Hematopoietic multipotent progenitor cell treated with erythropoietin and hydrocortisone succinate and interleukin-3 and kit ligand, for 4 days (in vitro differentiated cells): ENCODE results near the gene DHX8.
"Not testable (repeated sequence)": the region's sequence is repeated elsewhere in the genome, so short reads cannot be mapped to it uniquely, and the experiment has no call there.

Experiments
- DNase-seq: peaks from one replicate; pipeline ENCODE4 v3.0.0-alpha.2; 2015

DHX8 gene

DNA sequence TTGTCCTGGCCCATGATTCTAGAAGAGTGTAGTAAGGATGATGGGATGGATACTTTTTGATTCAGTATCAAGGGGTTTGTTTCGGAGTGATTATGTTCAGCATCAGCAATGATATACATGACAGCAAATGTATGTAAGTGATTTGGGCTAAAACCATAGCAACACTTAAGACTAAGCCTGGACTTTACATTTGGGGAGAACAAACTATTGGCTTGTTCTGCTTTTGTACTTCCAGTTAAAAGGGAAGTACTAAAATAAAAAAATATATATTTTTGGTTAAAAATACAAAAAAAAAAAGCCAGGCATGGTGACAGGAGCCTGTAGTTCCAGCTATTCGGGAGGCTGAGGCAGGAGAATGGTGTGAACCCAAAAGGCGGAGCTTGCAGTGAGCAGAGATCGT lies 20.5 kb upstream of the DHX8 start:
- no peak for DNase-seq

DNA sequence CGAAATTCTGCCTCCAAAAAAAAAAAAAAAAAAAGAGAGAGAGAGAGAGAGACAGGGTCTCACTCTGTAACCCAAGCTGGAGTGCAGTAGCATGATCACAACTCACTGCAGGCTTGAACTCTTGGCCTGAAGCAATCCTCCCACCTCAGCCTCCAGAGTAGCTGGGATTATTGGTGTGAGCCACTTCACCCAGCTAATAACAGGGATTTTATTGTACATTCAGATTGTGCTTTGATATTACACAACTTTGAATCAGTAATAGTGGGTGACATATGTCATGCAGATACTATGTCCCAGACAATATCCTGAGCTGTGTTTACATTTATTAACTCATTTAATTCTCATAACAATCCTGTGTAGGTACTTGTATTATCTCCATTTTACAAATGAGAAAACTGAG lies 19.7 kb upstream of the DHX8 start:
- DNase-seq = no peak

DNA sequence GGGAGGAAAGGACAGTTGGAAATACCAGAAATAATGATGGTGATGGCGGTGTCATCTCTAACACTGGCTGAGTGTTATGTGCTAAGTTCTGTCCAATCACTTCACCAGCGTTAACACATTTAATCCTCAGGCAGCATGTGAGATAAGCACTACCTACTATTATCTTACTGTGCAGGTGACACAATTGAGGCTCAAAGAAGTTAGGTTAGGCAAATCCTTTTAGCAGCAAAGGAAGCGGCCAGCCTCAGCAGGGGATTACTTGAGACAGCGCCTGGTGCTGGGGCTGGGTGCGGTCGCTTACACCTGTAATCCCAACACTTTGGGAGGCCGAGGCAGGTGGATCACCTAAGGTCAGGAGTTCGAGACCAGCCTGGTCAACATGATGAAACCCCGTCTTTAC lies 18.7 kb upstream of the DHX8 start:
- no peak for DNase-seq

DNA sequence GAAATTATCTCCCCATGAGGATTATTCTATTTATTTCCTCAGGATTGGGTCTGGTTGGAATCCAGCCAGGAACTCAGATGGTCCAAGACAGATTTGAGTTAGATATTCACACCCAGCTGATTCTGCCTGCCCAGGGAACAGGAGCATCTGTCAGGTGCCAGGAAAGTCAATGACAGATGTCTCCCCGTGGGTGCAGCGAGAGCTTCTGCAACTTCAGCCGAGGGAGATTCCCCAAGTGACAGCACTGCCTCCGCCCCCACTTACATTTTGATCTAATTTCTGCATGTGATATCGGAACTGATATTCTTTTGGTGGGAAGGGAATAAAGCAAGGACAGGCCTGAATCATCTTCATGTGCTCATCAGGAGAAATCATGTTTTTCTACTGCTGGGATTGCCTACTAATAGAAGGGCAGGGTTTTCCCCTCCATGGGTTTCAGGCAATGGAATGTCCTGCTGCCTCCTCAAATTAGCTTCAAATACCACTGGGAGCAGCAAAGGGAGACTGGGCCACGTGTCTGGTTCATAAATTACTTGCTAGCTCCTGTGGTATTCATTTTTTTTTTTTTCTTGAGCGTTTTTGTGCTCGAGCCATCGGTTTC lies 15.7 kb upstream of the DHX8 start:
- no peak for DNase-seq

DNA sequence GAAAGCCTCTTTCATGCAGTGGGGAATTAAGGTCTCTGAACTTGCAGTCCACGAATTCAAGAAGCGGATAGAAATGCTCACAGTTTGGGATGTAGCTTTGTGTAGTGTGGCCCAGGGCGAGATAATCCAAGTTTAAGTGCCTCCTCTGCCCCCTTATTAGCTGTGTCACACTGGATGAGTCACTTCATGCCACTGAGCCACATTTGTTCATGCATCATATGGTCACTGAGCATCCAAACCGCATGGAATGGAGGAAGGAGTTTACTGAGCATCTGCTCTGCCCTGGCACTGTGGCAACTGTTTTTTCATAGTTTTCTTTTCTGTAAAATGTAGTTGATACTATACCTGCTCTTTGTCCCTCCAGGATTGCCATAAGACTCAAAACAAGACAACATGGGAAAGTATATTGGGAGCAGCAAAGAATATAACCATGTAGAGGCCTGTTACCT lies 15.1 kb upstream of the DHX8 start:
- DNase-seq = no peak

DNA sequence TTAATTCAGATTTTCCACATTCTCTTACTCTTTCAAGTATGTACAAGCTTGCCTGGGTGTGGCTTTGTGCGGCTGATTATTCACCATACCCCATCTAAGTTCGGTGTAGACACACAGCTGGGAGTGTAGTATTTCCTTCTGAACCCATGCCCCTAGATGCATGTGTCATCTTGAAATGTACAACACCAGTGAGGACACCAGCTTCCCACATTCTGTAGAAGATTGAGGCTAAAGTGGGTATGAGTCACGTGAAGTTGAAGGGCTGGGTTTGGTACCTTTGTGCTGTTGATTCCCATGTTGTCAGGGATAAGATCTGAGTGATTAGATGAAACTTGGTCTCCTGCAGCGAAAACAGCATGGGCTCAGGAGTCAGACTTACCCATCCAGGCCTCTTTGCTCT lies 14.6 kb upstream of the DHX8 start:
- no peak for DNase-seq

DNA sequence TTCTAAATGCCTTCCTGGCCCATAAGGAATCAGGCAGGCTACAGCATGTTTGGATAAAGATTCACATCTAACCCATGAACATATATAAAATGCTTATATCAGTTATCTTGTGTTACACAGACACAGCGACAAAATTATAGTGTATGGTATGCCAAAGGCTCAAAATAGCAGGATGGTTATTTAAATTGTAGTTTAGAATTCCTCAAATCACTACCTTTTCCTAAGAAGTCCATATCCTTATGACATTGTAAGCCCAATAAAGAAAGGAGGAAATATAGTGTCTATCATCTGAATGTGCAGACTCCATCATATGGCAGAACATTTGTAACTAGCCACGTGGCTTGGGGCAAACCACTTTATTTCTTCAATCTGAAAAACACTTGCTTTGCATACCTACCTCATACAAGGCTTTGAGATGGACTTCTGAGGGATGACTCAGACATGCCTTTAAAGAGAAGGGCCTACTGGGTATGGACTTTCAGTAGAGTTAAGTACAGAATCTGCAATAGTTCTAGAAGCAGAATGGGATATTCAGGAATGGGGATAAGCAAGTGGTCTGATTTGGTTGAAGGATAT lies 12.1 kb upstream of the DHX8 start:
- DNase-seq = no peak

DNA sequence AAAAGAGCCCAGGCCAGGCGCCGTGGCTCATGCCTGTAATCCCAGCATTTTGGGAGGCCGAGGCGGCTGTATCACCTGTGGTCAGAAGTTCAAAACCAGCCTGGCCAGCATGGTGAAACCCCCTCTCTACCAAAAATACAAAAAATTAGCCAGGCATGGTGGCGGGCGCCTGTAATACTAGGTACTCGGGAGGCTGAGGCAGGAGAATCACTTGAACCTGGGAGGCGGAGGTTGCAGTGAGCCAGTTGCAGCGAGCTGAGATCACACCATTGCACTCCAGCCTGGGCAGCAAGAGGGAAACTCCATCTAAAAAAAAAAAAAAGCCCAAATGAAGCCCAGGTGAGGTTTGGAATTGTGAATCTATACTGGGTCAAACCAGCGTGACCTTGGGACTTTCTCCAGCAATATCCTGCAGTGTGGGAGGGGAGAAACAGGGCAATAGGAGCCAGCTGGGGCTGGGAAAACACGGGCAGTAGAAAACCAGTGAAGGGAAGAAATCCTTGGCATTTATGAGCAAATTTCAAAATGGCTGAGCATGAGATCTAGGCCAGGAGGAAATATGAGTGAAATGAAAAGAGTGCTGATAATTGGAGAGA lies 8.2 kb upstream of the DHX8 start:
- DNase-seq = no peak

DNA sequence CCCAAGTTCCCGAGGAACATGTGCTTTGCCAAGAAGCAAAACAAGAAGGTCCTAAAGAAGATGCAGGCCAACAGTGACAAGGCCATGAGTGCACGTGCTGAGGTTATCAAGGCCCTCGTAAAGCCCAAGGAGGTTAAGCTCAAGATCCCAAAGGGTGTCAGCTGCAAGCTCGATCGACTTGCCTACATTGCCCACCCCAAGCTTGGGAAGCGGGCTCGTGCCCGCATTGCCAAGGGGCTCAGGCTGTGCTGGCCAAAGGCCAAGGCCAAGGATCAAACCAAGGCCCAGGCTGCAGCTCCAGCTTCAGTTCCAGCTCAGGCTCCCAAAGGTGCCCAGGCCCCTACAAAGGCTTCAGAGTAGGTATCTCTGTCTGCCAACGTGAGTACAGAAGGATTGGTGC lies 7.5 kb upstream of the DHX8 start:
- DNase-seq = not testable (repeated sequence)

DNA sequence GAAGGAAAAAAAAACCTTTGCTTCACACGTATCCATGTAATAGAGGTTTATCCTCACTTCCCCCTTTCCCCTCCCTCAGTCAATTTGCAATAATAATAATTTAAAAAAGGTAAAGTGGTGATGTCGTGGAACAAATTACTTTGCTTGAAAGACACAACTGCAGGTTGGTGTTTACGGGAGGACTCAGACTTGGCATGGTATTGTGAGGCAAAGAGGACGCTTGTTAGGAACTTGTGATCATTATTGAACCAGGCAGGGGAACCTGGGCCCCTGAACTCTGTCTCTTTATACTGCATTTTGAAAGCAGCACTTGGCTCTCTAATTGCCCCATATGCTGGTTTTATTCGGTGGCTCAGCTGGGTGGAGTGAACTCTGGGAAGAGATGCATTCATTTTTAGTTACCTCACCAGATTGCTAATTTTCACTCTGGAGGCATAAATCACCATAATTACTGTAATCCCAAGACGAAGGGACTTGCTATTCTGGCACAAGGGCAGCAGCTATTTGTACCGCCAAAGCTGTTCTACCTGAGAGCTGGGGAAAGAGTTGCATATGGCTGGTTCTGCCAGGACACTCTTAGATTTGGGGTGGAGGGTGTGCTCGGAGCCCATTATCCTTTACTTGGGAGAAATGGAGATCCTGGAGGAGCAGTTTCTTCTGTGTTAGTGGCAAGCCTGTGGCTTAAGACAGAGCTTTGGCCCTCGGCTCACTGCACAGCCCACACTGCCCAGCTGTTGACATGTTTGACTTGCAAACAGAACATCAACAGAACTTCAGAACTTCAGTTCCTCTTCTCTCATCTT lies 5.7 kb upstream of the DHX8 start:
- no peak for DNase-seq

DNA sequence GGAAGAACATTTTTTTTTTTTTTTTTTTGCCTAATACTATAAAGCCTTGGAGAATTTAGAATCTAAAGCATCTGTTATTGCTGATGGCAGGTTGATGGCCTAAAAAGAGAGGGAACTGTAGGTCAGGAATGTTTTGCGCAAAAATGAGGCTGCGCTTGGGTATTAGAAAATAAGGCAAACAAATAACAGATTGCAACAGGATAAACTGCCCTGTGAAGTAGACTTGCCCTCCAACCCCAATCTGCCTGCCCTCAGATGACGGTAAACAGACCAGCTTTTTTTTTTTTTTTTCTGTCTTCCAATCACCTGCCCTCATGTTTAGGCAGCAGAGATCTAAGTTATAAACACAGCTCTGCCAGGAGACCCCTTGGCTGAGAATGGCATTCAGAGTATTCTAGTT lies 3.8 kb upstream of the DHX8 start:
- no peak for DNase-seq

DNA sequence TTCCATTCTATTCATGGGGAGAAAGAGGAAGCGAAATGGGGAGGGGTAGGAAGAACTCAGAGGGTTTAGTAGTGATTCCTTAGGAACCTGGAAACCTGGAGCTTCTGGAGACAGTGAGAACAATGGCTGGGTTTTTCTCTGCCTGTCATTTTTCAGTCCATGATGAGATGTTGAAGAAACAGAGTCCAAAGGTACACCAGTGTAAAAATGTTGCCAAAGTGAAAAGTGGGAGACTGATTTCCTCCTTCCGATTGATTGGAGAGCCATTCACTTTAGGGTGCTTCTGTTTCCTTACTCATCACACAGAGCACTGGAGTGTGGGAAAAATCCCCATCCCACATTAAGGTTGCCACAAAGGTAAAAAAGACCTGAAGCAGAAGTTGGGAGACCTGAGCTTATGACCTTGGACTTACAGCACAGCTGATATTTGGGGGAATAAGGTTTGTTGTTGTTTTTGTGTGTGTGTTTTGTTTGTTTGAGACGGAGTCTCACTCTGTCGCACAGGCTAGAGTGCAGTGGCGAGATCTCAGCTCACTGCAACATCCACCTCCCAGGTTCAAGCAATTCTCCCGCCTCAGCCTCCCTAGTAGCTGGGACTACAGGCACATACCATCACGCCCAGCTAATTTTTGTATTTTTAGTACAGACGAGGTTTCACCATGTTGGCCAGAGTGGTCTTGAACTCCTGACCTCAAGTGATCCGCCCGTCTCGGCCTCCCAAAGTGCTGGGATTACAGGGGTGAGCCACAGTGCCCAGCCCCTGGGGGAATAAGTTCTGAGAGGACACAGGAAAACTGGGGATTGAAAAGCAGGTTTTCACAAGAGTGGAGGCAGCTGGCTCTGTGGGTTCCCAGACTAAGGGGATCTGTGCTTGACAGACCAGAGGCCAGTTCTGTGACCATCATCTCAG lies 1.4 kb upstream of the DHX8 start:
- no peak for DNase-seq

DNA sequence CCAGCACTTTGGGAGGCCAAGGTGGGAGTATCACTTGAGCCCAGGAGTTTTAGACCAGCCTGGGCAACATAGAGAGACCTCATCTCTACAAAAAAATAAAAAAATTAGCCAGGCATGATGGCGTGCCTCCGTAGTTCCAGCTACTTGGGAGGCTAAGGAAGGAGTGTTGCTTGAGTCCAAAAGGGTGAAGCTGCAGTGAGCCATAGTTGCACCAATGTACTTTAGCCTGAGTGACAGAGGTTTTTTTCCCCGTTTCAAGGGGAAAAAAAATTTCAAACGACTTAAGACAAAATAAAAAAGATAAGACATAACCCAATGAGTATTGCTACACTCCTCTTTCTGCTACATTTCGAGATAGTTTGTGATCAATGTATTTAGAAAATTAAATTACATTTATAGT lies 6.8 kb downstream of the DHX8 start:
- no peak for DNase-seq

DNA sequence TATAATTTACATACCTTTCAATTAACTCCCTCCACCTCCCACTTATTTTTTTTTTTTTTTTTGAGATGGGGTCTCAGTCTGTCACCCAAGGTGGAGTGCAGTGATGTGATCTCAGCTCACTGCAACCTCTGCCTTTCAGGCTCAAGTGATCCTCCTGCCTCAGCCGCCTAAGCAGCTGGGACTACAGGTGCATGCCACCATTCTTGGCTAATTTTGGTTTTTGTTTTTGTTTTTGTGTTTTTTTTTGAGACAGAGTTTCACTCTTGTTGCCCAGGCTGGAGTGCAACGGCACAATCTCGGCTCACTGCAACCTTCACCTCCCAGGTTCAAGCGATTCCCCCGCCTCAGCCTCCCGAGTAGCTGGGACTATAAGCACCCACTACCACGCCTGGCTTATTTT lies 25.7 kb downstream of the DHX8 start:
- not testable (repeated sequence) for DNase-seq

DNA sequence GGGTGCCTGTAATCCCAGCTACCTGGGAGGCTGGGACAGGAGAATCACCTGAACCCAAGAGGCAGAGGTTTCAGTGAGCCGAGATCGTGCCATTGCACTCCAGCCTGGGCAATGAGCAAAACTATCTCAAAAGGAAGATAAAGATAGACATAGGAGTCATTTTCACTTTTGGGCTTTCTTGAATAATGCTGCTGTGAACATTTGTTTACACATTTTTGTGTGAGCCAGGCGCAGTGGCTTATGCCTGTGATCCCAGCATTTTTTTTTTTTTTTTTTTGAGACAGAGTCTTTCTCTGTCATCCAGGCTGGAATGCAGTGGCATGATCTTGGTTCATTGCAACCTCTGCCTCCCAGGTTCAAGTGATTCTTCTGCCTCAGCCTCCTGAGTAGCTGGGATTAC lies 27.4 kb downstream of the DHX8 start:
- not testable (repeated sequence) for DNase-seq

DNA sequence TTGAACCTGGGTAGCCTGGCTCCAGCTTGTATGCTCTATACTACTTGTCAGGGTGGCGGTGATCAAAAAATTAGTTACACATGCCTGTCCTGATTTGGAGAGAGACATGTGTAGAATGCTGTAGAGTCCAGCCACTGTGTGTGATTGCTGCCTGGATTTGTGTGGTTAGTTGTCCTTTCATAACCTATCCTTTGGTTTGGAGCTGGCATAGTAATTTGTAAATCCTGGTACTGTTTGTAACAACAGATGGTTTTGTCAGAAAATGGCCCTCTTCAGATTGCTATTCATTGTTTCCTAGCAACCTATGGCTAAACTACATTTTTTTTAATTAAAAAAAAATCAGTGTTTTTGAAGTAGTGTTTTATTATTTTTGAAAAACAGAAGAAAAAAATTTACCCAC lies 31.9 kb downstream of the DHX8 start:
- DNase-seq = no peak

DNA sequence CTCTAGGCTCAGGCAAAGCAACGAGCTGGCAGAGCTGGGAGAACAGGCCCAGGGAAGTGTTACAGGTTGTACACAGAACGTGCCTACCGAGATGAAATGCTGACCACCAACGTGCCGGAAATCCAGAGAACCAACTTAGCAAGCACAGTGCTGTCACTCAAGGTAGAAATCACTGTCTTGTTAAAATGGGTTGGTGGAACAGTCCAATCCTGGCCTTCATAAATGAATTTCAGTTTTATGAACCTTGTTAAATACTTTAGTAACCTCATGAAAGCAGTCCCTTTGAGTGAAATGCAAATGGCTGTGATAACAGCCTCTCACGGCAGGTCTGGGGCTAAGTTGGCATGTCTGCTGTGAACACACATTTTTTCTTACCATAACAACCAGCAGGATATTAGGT lies 33.4 kb downstream of the DHX8 start:
- DNase-seq = no peak

DNA sequence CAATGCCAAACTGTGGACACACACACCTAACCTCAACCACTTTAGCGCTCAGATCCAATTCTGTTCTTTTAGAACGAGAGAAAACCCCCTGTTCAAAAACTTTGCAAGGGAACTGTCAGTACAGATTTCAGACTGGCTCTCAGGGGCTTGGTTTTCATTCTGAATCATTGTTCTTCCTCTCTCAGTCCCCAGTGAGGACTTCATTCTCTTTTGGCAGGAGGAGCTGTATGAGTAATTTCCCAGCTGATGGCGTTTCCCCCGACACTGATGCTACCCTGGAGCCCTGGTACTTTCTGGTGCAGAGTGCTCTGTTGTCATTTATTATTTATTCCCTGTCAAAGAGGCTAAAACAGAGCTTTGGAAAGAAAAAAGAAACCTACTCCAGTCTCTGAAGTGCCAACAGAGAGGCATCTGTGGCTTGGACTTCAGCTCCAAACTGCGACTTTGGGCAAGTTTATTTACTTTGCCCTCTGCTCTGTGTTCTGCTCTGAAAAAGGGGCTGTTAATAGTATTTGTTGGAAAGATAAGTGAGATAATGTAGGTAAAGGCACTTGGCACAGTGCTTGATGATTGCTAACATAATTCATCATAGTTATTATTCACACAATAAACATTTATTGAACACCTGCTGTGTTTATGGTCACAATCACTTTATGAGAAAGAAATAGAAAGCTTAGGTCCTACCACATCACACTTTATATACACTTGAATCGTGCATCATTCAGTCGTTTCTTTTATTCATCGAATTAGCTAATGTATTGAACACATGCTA lies 34.0 kb downstream of the DHX8 start:
- no peak for DNase-seq

DNA sequence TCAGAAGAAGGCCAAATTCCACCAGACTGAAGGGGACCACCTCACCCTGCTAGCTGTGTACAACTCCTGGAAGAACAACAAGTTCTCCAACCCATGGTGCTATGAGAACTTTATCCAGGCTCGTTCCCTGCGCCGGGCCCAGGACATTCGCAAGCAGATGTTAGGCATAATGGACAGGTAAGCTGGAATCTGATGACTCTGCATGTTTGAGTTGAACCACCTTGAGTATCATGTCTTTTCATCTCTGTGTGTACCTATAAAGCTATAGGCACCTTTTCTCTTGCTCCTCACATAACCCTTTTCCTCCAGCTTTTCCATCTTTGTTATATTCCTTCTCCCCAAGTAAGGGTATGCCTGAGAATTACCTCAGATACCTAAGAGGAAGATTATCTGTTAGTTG lies 37.6 kb downstream of the DHX8 start:
- DNase-seq = no peak

DNA sequence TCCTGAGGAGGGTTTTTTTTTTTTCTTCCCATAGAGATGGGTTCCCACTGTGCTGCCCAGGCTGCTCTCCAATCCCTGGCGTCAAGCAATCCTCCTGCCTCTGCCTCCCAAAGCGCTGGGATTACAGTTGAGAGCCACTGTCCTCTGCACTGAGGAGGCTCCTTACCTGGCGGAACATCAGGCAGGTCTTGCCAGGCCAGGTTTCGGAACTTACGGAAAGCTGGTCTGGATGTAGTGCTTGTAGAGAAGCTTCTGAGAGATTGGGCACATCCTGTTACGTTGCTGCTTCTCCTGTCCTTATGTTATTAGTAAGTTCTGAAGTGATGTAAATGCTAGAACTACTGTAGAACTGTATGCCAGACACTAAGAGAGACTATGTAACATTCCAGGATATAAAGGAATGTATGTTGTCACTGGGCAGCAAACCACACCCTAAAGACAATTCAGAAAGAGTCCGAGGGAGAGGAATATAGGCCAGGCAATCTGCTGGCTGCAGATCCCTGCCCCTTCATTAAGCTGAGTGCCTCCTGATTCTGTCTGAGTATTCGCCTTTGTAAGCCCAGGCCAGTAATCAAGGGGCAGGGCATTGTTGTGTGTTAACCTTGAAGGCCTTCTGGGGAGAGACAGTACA lies 41.3 kb downstream of the DHX8 start:
- no peak for DNase-seq

DNA sequence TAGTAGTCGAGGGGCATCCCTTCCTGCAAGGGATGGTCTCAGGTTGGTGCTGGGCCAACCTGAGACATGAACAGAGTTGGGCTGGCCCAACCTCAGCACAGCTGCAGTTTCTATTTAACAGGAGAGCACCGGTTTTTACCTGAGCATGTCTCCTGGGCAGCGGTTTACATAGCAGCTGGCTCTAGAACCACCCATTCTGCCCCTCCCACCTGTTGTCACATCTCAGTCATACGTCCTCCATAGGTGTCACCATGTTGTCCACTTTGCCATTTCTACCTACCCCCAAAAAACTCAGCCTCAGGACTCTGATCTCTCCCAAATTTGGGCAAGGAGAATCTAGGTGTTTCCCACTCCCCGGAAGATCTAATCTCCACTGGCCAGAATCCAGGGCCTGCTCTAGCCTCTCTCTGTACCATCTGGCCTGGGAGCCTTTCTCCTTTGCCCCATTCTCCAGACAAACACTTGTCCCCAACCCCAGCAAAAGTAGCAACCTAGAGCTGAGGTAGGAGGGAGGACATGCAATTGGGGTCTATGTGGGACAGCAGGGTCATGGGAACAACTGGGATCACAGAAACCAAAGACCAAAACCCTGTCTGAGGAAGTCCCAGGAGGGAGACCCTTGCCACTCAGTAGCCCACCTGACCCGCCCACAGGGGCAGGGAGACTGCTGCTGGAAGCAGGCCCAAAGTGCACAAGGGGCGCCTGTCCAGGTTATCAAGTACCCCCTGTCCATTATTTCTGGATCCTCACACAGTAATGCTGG lies 43.3 kb downstream of the DHX8 start:
- no peak for DNase-seq
